NCI-H345 treated with DMSO at 0.1 percent for 48 hours (cell line): ENCODE measurements around the gene TAS2R60.

Experiments used
- DNase-seq: peaks from one replicate; lab custom pipeline; 2025; ENCODE audit not compliant: unreplicated experiment; lab: John Stamatoyannopoulos, UW

The TAS2R60 gene

DNA sequence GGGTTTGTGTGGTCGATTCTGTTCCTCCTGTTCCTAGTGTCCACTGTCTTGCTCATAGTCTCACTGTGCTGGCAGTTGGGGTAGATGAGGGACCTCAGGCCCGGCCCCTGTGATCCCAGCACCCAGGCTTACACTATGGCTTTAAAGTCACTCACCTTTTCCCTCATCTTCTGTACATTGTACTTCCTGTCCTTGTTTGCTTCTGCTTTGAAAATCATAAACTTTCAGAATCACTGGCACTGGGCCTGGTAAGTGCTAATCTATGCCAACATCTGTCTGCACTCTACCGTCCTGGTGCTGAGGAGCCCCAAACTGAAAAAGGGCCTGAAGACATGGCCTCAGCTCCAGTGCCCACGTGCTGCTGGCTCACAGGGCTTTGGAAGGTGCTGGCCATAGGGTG, 5.7 kb upstream of the TAS2R60 start:
- DNase-seq: no peak

DNA sequence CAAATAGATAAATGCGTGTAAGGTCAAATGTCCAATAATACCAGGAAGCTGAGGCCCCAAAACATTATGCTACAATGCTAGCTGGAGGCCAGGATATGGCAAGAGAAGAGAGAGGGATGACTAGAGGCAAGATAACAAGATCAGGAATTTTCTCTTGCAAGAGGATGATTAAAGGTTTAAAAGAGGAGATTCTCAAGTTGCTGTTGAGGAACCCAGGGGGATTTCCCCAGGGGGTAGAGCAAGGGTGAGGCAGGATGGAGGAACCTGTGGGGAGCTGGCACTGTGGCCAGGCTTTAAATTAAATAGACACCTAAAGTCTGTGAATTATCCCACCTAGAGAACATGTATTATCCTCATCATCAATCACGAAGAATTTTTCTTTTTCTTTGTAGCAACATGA, 3.4 kb upstream of the TAS2R60 start:
- DNase-seq: no peak

DNA sequence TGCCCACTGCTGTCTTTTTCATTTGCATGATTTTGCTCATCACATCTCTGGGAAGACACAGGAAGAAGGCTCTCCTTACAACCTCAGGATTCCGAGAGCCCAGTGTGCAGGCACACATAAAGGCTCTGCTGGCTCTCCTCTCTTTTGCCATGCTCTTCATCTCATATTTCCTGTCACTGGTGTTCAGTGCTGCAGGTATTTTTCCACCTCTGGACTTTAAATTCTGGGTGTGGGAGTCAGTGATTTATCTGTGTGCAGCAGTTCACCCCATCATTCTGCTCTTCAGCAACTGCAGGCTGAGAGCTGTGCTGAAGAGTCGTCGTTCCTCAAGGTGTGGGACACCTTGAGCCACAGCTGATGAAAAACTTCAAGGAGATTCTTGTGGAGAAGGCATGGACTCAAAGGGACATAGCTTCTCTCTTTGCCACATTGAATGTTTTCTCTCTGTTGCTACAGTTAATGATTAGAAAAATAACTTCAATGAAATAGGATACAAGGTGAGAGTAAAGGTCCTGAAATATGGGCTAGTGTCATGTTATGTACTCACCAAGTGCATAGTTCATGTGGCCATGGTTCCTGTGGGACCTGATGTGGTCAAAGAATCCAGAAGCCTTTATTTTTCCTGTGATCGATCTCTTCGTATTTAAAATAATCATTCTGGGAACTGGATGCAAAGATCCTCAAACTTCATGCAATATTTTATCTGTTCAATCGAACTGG, 970 bp downstream of the TAS2R60 start:
- no peak for DNase-seq

DNA sequence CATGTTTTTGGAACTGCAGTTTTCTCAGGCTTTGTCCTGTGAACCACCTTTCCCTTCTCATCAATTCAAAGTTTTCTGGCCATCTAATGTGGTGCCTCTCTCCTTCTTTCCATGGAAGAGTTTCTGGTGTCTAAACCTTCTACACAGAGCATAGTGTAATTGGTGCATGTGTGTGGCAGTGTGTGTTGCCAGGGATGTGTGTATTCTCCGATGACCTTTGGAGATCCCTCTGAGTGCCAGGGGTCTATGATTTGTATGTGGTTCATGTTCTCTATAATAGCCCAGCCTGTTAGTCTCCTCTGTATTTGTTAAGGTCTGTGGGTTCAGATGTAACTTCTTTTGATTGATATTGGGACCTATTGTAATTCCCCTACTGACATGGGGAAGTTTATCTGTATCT, 1.5 kb downstream of the TAS2R60 start:
- no peak for DNase-seq

DNA sequence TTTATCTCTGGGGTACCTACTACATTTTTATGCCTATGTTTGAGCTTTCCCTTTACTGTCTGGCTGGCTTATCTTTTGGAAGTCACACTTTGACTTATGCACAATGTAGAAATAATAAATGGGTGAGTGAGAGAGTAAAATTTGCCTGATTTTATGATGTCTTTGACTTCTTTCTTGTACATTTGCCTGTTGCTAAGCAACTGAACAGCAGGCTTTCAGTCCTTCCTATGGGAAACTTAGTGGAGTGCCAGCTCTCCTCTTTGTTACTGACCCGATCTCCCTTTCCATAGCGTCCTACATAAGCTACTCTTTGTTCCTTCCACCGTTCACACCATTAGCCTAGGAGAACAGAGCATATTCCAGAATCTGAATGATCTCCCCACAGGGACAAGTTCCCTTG, 4.2 kb downstream of the TAS2R60 start:
- no peak for DNase-seq

DNA sequence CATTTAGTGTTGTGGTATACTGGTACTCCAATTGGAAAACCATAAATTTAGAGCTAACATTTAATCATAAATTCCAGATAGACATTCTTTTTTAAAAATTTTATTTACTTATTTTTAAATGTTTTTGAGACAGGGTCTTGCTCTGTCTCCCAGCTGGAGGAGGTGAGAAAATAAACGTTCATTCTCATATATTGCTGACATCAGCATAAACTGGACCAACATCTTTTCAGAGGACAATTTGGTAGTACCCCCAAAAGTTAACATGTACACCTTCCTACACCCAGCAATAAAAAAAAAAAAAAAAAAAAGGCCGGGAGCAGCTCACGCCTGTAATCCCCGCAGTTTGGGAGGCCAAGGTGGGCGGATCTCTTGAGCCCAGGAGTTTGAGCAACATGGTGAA, 5.2 kb downstream of the TAS2R60 start:
- no peak for DNase-seq

DNA sequence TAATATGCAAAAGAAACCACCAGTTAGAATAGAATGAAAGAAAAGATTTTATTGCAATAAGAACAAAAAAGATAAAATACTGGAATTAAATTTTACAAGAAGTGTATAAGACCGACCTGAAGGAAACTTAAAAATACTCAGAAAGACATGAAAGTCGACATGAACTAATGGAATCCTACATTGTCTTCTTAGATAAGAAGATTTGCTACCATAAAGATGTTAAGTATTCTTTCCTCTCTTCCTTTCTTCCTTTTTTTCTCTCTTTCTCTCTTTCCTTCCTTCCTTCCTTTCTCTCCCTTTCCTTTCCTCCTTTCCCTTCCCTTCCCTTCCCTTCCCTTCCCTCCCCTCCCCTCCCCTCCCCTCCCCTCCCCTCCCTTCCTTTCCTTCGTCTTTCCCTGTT, 6.5 kb downstream of the TAS2R60 start:
- DNase-seq: no peak

DNA sequence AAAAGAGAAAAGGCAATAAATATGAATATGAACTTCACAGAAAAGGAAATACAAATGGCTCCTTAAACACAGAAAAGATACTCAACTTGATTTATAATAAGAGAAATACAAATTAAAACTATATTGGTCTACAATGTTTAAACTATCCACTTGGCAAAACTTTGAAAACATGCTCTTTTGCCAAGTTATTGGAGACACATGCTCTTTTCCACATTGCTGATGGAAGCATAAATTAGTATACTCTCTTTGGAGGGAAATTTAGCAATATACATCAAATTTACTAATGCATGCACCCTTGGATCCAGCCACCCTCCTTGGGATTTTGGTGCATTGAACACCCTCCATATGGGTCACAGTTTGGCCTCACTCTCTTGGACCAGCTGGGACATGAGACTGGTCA, 7.9 kb downstream of the TAS2R60 start:
- DNase-seq: no peak

DNA sequence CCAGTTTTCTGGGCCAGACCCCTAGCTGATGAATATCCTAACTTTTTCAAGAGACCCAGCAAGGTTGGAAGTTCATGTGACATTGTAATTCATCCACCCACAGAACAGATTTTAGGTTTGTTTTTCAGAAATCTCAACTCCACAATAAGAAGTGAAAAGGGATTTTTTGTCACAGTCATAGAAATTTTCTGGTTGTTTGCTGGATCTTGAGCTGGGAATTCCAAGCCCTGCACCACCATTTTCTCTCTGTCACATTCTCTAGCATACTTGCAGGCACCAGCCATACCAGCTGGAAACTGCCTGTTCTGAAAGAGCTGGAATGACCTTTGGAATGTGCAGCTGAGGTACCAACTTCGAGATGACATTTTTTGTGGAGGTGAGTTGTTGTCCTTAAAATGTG, 8.5 kb downstream of the TAS2R60 start:
- no peak for DNase-seq

DNA sequence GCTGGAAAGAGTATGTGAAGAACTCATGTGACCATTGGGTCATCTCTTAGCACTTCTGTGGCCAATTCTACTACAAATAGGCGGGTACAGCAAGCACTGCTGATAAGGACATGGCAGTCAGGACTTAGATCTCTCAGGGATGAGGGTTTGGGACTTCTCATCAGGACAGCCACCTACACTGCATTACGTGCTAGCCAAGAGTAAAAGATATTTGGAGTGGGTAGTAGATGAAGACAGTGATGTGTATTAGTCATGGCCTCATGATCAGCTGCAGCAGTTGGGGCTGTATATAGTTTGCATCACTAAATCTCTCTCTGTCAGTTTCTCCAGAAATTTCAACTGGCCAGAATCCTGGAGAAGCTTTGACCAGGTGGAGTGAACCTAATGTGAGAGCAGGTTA, 9.2 kb downstream of the TAS2R60 start:
- no peak for DNase-seq

DNA sequence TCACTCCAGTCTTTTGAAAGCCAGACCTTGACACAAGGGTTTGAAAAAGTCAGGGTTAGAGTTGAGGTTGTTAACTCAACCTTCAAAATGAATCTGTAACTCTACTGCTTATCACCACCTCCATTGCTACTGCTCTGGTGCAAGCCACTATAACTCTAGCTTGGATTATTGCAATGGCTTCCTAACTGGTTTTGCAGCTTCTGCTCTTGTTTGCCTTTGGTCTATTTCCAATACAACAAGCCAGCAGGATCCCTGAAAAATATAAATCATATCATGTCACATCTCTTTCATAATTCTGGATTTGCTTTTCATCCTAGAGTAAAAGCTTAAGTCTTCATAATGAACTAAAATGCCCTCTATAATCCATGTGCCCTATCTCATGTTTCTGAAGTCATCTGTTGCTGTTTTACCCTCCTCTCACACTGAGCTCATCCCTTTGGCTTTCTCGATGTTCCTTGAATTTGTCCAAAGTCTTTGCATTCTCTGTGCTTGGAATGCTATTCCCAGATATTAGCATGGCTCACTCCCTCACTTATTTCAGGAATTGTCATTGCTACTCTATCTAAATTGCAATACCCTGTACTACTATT, 10.9 kb downstream of the TAS2R60 start:
- DNase-seq: no peak

DNA sequence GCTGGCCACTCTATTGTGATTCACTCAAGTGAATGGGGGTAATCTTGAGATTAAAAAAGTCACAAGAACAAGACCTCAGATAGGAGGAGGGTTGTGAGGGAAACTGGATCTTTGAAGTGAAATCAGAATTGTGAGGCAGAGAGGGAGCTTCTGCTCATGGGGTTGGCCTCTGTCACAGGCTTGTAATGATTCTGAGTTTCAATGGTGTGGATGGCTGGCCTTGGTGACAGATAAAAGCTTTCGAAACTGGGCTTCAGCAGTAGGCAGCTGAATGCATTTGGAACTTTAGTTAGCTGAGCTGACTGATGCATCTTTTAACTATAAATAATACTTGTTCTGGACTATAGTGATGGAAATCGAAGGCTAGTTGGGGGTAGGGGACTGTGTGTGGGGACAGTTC, 12.2 kb downstream of the TAS2R60 start:
- DNase-seq: no peak

DNA sequence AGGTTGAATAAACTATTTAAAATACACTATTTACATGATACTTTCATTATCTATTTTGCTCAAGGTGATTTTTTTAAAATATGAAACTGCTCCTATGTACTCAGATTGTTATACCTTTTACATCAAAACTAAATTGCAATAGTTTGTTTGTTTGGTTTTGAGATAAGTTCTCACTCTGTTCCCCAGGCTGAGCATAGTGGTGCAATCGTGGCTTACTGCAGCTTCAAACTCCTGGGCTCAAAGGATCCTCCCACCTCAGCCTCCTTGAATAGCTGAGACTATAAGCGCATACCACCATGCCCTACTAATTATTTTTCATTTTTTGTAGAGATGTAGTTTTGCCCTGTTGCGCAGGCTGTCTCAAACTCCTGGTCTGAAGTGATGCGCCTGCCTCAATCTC, 12.7 kb downstream of the TAS2R60 start:
- no peak for DNase-seq

DNA sequence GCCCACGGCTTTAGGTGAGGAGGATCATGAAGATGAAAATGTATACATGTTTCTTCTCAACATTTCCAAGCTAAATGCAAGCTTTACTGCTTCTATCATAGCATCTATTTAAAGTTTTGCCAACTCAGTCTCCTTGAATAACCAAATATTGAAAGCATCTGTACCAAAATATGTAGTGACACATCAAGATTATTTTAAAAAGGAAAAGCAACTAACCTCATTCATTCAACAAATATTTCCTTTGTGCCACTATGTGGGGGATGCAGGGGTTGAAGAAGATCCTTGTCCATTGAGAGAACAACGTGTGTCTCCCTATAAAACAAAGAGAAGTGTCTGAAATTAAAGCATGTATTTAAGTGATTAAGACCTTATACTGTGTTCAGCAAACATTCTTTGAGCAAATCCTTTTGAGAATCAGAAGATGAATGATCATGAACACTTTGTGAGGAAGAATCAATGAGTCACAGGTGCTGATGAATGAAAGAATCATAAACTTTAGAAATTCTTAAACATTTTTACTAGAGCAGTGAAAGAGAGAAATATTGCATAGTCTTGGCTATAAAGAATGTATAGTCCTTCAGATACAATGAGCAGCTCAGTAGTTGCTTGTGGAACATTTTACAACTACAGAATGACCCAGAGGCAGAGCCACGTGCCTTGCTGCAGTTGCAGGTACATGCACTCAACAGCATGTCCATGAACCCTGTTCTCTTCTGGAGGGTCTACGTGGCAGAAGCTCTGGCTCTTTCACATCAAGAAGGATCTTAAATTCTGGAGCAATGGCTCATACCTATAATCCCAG, 13.9 kb downstream of the TAS2R60 start:
- DNase-seq: no peak

DNA sequence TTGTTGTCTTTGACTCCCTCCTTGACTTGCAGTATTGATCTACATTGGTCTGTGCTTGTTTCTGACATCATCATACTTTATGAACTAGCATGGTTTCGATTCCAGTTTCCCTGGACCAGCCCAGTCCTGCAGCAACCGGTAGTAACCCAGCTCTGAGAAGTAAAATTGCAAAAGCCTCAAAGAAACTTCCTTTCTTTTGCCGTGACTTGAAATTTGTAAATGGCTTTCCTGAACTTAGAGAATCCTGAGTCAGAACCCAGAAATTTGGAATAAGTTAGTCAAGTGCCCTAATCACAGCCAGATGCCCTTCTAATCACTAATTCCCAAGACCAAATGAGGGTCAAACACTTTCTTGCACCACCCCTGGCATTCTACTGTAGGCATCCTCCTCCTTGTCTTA, 15.0 kb downstream of the TAS2R60 start:
- DNase-seq: no peak

DNA sequence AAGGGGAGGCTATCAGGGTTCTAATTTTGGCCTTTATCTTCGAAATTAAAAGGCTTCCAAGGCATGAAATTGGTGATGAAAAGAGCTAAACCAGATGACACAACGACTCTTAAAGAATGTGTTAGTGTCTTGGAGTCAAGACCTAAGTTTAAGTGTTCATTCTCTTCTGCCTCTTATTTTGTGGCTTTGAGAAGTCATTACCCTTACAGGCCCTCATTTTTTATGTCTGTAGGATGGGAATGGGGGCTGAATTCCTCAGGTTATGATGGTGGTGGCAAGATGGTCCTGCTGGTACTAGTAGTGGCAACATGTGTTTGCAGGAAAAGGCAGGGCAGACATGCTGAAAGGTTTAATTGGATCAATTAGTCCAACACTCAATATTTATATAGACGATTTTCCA, 15.4 kb downstream of the TAS2R60 start:
- no peak for DNase-seq

DNA sequence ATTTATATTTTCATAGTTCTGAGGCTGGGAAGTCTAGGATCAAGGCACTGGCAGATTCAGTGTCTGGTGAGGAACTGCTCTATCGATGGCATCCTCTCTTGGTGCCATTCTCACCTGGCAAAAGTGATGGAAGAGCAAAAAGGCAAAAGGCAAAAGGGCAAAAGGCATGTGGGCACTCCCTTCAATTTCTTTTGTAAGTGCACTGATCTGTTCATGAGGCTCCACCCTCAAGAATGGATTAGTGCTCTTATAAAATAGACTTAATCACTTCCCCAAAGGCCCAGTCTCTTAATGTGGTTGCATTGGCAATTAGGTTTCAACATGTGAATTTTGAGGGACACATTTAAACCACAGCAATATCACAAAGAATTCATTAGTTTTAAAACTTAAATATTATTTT, 16.1 kb downstream of the TAS2R60 start:
- no peak for DNase-seq

DNA sequence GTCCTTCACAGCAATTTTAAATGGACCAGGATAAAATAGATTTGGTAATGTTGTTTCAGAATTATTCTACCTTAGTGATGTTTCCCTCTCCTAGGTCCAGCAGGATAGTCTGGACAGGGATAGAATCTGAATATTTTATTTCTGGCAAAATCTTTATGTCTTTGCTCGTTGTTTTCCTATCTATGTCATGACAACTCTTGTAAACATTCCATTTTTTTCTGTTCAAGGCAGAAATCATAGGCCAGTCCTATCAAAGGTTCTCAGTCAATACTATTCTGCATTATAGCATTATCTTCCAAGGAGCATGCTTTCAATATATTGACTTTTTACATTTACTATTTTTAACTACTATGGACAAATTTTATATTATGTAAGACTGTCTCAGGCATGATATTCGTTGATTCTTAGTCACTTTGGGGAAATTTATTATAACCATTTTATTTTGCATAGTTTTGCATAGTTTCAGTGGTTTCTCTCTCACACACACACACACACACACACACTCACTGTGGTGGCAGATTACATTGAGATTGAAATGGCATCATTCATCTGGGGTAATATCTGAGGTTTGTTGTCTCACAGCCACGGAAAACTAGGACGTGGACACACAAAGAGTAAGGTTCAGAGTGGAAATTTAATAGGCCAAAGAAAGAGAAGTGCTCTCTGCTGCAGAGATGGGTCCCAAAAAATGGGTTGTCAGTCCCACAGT, 17.2 kb downstream of the TAS2R60 start:
- DNase-seq: no peak

DNA sequence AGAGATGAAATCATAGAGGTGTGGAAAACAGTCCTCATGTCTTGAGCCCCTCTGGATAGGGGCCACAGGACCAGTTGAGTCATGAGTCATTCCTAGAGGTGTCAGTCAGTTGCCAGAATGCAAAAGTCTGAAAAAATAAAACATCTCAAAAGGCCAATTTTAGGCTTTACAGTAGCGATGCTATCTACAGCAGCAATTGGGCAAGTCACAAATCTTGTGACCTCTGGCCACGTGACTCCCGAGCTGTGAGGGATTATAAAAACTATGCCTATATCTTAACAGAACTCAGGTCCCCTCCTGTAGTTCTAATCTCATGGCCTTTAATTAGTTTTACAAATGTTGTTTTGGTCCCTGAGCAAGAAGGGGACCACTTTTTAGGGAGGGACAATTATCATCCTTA, 18.8 kb downstream of the TAS2R60 start:
- no peak for DNase-seq

DNA sequence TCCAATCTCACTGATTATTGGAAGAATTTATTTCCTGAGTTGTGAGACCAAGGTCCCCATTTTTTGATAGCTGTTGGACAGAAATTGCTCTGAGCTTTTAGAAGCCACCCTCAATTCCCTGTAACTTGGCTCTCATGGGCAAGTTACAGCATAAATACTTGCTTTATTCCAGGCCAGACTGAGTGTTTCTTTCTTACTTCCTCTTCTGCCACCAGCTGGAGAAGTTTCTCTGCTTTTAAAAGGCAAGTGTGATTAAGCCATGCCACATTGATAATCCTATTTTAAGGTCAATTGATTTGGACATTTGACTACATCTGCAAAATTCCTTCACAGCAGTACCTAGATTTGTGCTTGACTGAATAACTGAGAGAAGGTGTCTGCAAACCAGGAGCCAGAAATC, 20.3 kb downstream of the TAS2R60 start:
- DNase-seq: no peak

DNA sequence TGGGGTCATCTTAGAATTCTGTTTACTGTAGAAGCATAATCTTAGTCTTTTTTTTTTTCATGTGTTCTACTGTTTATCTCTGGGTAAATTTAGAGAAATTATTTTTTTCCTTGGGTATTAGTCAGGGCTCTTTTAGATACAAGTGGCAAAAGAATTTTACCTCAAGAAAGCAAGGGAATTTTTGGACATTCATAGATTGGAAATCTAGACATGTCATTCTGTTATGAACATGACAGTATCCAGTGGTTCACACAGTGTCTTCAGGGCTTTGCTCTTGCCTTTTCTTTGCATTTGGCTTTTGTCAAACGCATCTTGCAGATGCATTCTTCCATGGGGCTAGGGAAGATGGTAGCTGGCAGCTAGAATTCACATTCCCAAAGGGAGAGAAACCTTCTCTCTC, 20.7 kb downstream of the TAS2R60 start:
- no peak for DNase-seq

DNA sequence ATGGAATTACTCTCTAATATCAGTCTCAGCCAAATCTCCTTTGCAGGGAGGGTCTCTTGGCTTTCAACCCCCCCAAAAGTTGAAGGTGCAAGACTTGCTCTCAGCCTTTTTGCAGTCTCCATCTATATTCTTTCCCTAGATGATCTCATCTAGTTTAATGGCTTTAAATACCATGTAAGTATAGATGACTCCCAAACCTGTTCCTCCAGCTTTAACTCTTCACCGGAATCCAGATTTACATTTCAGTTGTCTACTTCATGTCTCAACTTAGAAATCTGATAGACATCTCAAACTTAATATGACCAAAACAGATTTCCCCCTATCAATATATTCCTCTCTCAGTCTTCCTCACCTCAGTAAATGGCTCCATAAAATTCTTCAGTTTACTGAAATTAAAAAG, 24.5 kb downstream of the TAS2R60 start:
- DNase-seq: no peak
